ENCODE measurements around the gene LSAMP. TPM values are rescaled to one million over a fixed set of nuclear protein-coding genes. Genes with fewer than 3 reads are reported as not detected.

Gene LSAMP
- total RNA-seq, 1 donor from 2014 or later, result 4.4 TPM

- Mint-ChIP-seq H3K36me3 (ENCODE audit: unreplicated experiment) (peaks cover 1% of the 10 kb centered on the region), H3K9me3 (ENCODE audit: unreplicated experiment) (no peaks in the 10 kb centered on the region), H3K4me3 (ENCODE audit: unreplicated experiment) (no peak overlapping the region), H3K27me3 (ENCODE audit: unreplicated experiment) (no peaks in the 10 kb centered on the region), H3K4me1 (ENCODE audit: unreplicated experiment) (peaks cover 12% of the 10 kb centered on the region), H3K27ac (ENCODE audit: unreplicated experiment) (no peak overlapping the region)
- no peak for DNase-seq (ENCODE audit: extremely low spot score, unreplicated experiment)
- no peak for TF ChIP-seq CTCF (IDR thresholded peaks at IDR 0.05)
Measured at GRCh38 chr3:115814006-115814405, 631.3 kb downstream of the LSAMP start.

- no peak for DNase-seq (ENCODE audit: extremely low spot score, unreplicated experiment)
- Mint-ChIP-seq H3K36me3 (ENCODE audit: unreplicated experiment) (peaks cover 1% of the 10 kb centered on the region), H3K27ac (ENCODE audit: unreplicated experiment) (peak overlapping the region; percentile 51), H3K4me3 (ENCODE audit: unreplicated experiment) (no peak overlapping the region), H3K4me1 (ENCODE audit: unreplicated experiment) (peaks cover 58% of the 10 kb centered on the region), H3K9me3 (ENCODE audit: unreplicated experiment) (no peaks in the 10 kb centered on the region), H3K27me3 (ENCODE audit: unreplicated experiment) (no peaks in the 10 kb centered on the region)
- no peak for TF ChIP-seq CTCF (IDR thresholded peaks at IDR 0.05)
Measured at GRCh38 chr3:115808816-115809215, 636.5 kb downstream of the LSAMP start.

- no peaks in the 10 kb centered on the region for H3K9me3 Mint-ChIP-seq (ENCODE audit: unreplicated experiment)
- no peaks in the 10 kb centered on the region for H3K27me3 Mint-ChIP-seq (ENCODE audit: unreplicated experiment)
- H3K36me3 Mint-ChIP-seq (ENCODE audit: unreplicated experiment), result peaks cover 1% of the 10 kb centered on the region
- no peak overlapping the region for H3K4me3 Mint-ChIP-seq (ENCODE audit: unreplicated experiment)
- DNase-seq (ENCODE audit: extremely low spot score, unreplicated experiment), result no peak
- H3K4me1 Mint-ChIP-seq (ENCODE audit: unreplicated experiment), result peaks cover 63% of the 10 kb centered on the region
- H3K27ac Mint-ChIP-seq (ENCODE audit: unreplicated experiment), result peak overlapping the region; percentile 51
- no peak for TF ChIP-seq CTCF (IDR thresholded peaks at IDR 0.05)
Measured at GRCh38 chr3:115808244-115808643, 637.0 kb downstream of the LSAMP start.

GRCh38 chr3:115806501-115806900 lies 638.8 kb downstream of the LSAMP start:
- DNase-seq (ENCODE audit: extremely low spot score, unreplicated experiment), result no peak
- H3K27ac Mint-ChIP-seq (ENCODE audit: unreplicated experiment), result peak overlapping the region; percentile 90
- no peak for TF ChIP-seq CTCF (IDR thresholded peaks at IDR 0.05)
- H3K9me3 Mint-ChIP-seq (ENCODE audit: unreplicated experiment), result no peaks in the 10 kb centered on the region
- H3K36me3 Mint-ChIP-seq (ENCODE audit: unreplicated experiment), result peaks cover 1% of the 10 kb centered on the region
- H3K27me3 Mint-ChIP-seq (ENCODE audit: unreplicated experiment), result no peaks in the 10 kb centered on the region
- peaks cover 65% of the 10 kb centered on the region for H3K4me1 Mint-ChIP-seq (ENCODE audit: unreplicated experiment)
- peak overlapping the region; percentile 1 for H3K4me3 Mint-ChIP-seq (ENCODE audit: unreplicated experiment)

GRCh38 chr3:115805520-115805919 lies 639.8 kb downstream of the LSAMP start:
- Mint-ChIP-seq H3K27me3 (ENCODE audit: unreplicated experiment) (no peaks in the 10 kb centered on the region), H3K27ac (ENCODE audit: unreplicated experiment) (peak overlapping the region; percentile 90), H3K4me3 (ENCODE audit: unreplicated experiment) (no peak overlapping the region), H3K4me1 (ENCODE audit: unreplicated experiment) (peaks cover 70% of the 10 kb centered on the region), H3K9me3 (ENCODE audit: unreplicated experiment) (no peaks in the 10 kb centered on the region), H3K36me3 (ENCODE audit: unreplicated experiment) (no peaks in the 10 kb centered on the region)
- no peak for TF ChIP-seq CTCF (IDR thresholded peaks at IDR 0.05)
- DNase-seq (ENCODE audit: extremely low spot score, unreplicated experiment), result no peak

Data from osteocyte (in vitro differentiated cells).